K562 (cell line): Measurements from ENCODE around the gene PLP2. TPM values are rescaled to one million over a fixed set of nuclear protein-coding genes. Genes with fewer than 3 reads are reported as not detected.
A peak's percentile ranks its signal among the peaks of the same experiment; 100 is the strongest.

Experiments
- BRF2 ChIP-seq: IDR thresholded peaks from 3 replicates; pipeline ENCODE4 v1.6.1; 2011; ENCODE audit warnings: borderline replicate concordance, mild to moderate bottlenecking; ENCODE audit not compliant: insufficient read length, insufficient read depth
- CUX1 ChIP-seq: fragments of 200-800 bp; sonication (Bioruptor generic); IDR thresholded peaks from 2 replicates; pipeline ENCODE4 v1.6.1; 2016; ENCODE audit warnings: missing genetic modification characterization, missing compliant biosample characterization
- DNMT1 ChIP-seq: fragments of 450-650 bp; IDR thresholded peaks from 2 replicates; pipeline ENCODE4 v1.6.1; 2016; ENCODE audit warnings: antibody characterized with exemption, mild to moderate bottlenecking
- ETV6 ChIP-seq, 3 experiments: fragments of 150-350 bp in 1 of 3; sonication (generic) in 1 of 3; formaldehyde crosslinking in 1 of 3; IDR thresholded peaks; 2 replicates each; pipeline versions ENCODE4 v1.6.1 to v1.8.0; 2014 to 2022; ENCODE audit warnings: borderline replicate concordance in 2 of 3, low read depth in 2 of 3, antibody characterized with exemption in 1 of 3, low read length in 1 of 3, mild to moderate bottlenecking in 1 of 3, missing genetic modification reagents in 1 of 3
- GATAD2B ChIP-seq: fragments of 450-650 bp; IDR thresholded peaks from 2 replicates; pipeline ENCODE4 v1.6.1; 2017; ENCODE audit warnings: mild to moderate bottlenecking, borderline replicate concordance
- HES1 ChIP-seq: fragments of 450-650 bp; IDR thresholded peaks from 2 replicates; pipeline ENCODE4 v1.6.1; 2016; ENCODE audit warnings: low read depth, mild to moderate bottlenecking, moderate library complexity
- NCOA1 ChIP-seq: fragments of 450-650 bp; IDR thresholded peaks from 2 replicates; pipeline ENCODE4 v1.6.1; 2016; ENCODE audit warnings: low read depth
- NR2F6 ChIP-seq: fragments of 450-650 bp; formaldehyde crosslinking; IDR thresholded peaks from 2 replicates; pipeline ENCODE4 v1.4.0; 2020; ENCODE audit warnings: mild to moderate bottlenecking
- PBX2 ChIP-seq, 2 experiments: IDR thresholded peaks in 1 of 2; conservative IDR thresholded peaks in 1 of 2; 2 replicates each; pipeline ENCODE4 v1.6.1; 2016; ENCODE audit warnings: low read depth in 2 of 2, mild to moderate bottlenecking in 1 of 2, missing compliant biosample characterization in 1 of 2, missing genetic modification characterization in 1 of 2, moderate library complexity in 1 of 2
- PHB ChIP-seq: fragments of 250-450 bp; sonication (Bioruptor Pico); IDR thresholded peaks from 2 replicates; pipeline ENCODE4 v1.5.0; 2021
- POLR2AphosphoS2 ChIP-seq: IDR thresholded peaks from 2 replicates; pipeline ENCODE4 v1.6.1; 2012; ENCODE audit warnings: low read length, improper control_type of control experiment
- RFX7 ChIP-seq: fragments of 250-450 bp; sonication (Bioruptor Pico); IDR thresholded peaks from 2 replicates; pipeline ENCODE4 v1.5.1; 2021; ENCODE audit warnings: mild to moderate bottlenecking
- RUNX1 ChIP-seq: sonication (generic); IDR thresholded peaks from 2 replicates; pipeline ENCODE4 v1.6.1; 2016; ENCODE audit warnings: antibody characterized with exemption, low read depth
- SIN3B ChIP-seq: fragments of 450-650 bp; IDR thresholded peaks from 2 replicates; pipeline ENCODE4 v1.6.1; 2017; ENCODE audit warnings: low read depth, mild to moderate bottlenecking, moderate library complexity
- ZFX ChIP-seq: sonication (generic); formaldehyde crosslinking; IDR thresholded peaks from 2 replicates; pipeline ENCODE4 v1.8.0; 2022; ENCODE audit warnings: mild to moderate bottlenecking, missing genetic modification reagents, moderate library complexity
- ZNF551 ChIP-seq: fragments of 250-450 bp; sonication (Bioruptor Pico); IDR thresholded peaks from 2 replicates; pipeline ENCODE4 v1.5.0; 2021; ENCODE audit warnings: mild to moderate bottlenecking, moderate library complexity
- ZNF695 ChIP-seq: fragments of 450-650 bp; formaldehyde crosslinking; IDR thresholded peaks from 2 replicates; pipeline ENCODE4 v1.4.0; 2020; ENCODE audit warnings: mild to moderate bottlenecking, moderate library complexity
- polyA plus RNA-seq, 8 experiments: library from polyadenylated mRNA; depleted of rRNA in 4 of 8; stranded (reverse) in 5 of 8; unstranded in 3 of 8; fragments of >200 nt; fragmentation: Nextera tagmentation in 2 of 8; fragmentation: Illumina TruSeq in 1 of 8; extraction: Ambion mirVana in 2 of 8; extraction: Trizol in 1 of 8; gene quantifications; 2 replicates each; pipeline versions ENCODE4 v1.2.1 to v1.2.3, GENCODE V29; 2011 to 2014; ENCODE audit warnings: inconsistent platforms in 1 of 8, missing spikeins in 1 of 8
- total RNA-seq, 7 experiments: library from RNA; depleted of rRNA in 6 of 7; stranded (reverse); fragments of >200 nt in 6 of 7; fragmentation: Illumina TruSeq in 2 of 7; extraction: Trizol in 2 of 7; gene quantifications; 2 replicates each; pipeline versions ENCODE4 v1.2.1 to v1.2.3, GENCODE V29; 2011 to 2021; ENCODE audit warnings: low replicate concordance in 1 of 7

PLP2 gene
- total and polyA plus RNA-seq, 9 of the 15 experiments (the other 6 are each of a cell fraction or from before 2014, with no cell fraction given), result 34.7 to 236 (median 112) TPM

GRCh38 chrX:49199906-49200771 lies 28.4 kb downstream of the PLP2 start, which contains the start of gene SYP (continued):
- no peak for TF ChIP-seq CUX1
- TF ChIP-seq GATAD2B, result no peak; the same call in 1 of the 2 replicates
- TF ChIP-seq PBX2 (CRISPR knock-in tag; IDR thresholded peaks at IDR 0.05; ENCODE audit: low read depth), result no peak
- no peak for TF ChIP-seq PBX2 (tag; conservative IDR thresholded peaks at IDR 0.05; ENCODE audit: low read depth)
- no peak for TF ChIP-seq POLR2AphosphoS2
- no peak for TF ChIP-seq RUNX1
- TF ChIP-seq PHB (CRISPR knock-in tag), result no peak
- TF ChIP-seq ZFX (CRISPR knock-in tag), result peak; percentile 73
- TF ChIP-seq NR2F6 (CRISPR knock-in tag), result no peak
- TF ChIP-seq DNMT1, result no peak
- TF ChIP-seq ETV6 (IDR thresholded peaks at IDR 0.05; ENCODE audit: borderline replicate concordance in 1 of 2, low read depth in 2 of 2, low read length in 1 of 2), result no peak
- TF ChIP-seq ETV6 (CRISPR knock-in tag; IDR thresholded peaks at IDR 0.05; ENCODE audit: borderline replicate concordance), result no peak
- no peak for TF ChIP-seq ZNF551 (CRISPR knock-in tag)
- TF ChIP-seq BRF2, result no peak
- no peak for TF ChIP-seq ZNF695 (CRISPR knock-in tag)
- peak; percentile 44; the same call in 1 of the 2 replicates for TF ChIP-seq SIN3B
- TF ChIP-seq HES1, result no peak
- TF ChIP-seq RFX7 (CRISPR knock-in tag), result no peak
- no peak for TF ChIP-seq NCOA1
